CD4-positive, alpha-beta T cell treated with Interferon gamma for 1 hour (primary cell): ENCODE results near the gene LCE1F.

Experiments
- DNase-seq: peaks from one replicate; pipeline ENCODE4 v3.0.0-alpha.2; 2020

LCE1F gene, protein sequence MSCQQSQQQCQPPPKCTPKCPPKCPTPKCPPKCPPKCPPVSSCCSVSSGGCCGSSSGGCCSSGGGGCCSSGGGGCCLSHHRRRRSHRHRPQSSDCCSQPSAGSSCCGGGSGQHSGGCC

DNA sequence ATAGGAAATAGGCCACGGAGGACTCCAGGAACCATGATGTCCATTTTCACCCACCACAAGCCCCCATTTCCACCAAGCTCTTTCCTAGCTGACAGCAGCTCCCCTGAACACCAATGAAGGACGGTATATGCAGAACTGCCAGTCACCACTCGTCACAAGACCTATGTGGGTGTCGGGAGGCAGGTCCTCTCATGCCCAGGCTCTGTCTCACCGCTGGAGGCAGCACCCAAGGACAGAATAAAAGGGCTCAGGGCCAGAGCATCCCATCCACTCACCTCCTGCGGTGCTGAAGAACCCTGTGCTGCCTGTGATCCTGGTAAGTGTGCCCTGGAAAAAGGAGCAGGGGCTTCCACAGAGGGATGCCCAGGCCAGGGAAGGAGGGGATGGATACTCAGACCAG lies at the start of gene LCE1F:
Gene LCE1F (plus strand): TSS at position 266 of the 400 bp plus-strand sequence. CDS start 1,232 bp downstream, outside the sequence.
- no peak for DNase-seq

DNA sequence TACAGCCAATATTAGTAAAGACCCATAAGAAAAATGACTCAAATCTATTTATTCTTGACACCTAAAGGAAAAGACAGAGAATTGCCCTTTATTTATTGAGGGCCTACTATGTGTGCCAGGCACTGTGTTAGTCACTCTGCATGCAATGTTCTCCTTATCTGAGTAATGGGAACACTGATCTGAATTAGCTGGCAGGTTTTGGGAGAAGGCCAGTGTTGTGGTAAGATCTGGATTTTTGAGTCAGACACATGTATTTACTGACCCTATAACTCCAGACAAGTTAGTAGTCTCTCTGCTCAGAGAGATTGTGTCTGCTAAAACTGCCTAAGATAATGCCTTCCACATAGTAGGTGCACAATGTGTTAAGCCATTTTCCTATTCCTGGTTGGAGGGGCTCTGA lies 49.7 kb upstream of the LCE1F start:
- DNase-seq = no peak

DNA sequence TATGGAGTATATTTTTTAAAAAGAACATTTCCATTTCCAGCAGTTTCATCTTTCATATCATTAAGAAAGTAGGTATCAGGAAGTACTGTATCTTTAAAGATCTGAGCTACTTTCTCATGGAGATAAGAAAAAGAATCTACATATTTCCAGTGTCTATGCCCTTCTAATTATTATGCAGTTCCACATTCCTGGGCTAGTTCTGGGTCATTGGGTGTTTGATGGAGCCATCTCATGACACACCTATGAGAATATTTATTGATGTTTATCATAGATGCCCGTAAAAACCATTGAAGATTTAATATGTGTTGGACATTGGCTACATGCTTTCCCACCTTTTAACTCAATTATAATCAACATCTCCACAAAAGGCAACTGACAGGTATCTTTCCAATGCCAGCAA lies 46.0 kb upstream of the LCE1F start:
- no peak for DNase-seq

DNA sequence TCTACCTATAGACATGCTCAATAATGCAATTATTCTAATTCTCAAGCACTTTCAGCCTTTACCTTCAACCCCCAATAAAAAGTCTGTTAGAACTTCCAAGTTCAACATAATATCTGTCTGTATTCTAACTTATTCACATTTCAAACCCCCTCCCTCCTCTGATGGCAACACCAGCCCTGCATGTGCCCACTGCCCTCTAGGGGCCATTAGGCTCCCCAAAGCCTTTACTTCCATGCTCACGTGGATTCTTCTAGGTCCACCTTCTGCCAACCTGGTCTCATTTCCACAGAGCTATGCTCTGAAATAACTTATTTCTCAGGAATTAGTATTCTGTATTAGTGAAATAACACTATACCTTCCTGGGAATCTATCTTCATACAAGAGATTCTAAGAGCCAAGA lies 39.3 kb upstream of the LCE1F start:
- DNase-seq = no peak

DNA sequence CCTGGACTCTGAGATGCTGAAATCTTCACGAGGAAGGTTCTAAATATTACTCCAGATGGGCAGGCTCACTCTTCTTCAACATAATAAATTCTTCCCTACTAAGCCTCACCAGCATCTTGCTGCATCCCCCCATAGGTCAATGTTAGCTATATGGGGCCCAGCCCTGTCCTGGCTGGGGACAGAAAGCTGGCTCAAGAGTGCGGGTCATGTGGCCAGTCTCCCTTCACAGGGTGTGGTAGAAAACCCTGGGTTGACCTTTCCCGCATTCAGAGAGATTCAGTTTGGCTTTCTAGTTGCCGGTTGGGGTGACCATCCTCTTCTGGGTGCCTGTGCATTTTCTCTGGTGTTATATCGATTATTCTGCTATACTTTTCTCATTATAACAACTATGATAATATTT lies 36.9 kb upstream of the LCE1F start:
- no peak for DNase-seq

DNA sequence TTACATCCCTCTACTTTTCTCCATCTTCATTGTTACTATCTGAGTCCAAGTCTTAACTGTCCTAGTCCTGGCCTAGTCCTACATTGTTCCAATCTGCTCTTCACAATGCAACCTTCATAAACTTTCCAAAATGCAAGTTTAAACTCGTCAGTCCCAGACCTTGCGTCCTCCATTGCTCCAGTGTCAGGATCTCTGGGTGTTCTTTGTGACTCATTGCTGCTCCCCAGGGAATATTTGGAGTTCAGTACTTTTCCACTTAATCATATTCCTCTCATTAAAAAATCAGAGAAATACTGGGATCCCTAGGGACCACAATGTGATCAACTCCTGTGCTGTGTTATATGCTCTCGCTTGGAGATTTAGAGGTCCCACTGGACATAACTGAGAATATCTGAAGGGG lies 35.1 kb upstream of the LCE1F start:
- DNase-seq = no peak

DNA sequence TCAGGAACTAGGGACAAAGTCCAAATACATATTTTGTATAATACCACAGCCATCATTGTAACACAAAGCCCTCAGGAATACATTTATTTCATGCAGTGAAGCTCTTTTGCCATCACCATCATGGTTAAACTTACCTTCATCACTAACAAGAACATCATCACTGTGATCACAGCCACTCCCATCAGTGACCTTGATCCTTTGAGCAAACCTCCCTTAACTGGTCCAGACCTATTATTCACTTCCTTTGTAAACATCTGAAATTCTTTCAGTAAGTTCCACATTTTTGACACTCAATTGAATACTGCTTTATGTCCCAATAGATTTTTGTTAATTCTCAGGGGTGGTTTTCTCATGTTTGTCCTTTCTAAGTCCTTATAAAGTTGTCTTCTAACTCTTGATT lies 33.3 kb upstream of the LCE1F start:
- no peak for DNase-seq

DNA sequence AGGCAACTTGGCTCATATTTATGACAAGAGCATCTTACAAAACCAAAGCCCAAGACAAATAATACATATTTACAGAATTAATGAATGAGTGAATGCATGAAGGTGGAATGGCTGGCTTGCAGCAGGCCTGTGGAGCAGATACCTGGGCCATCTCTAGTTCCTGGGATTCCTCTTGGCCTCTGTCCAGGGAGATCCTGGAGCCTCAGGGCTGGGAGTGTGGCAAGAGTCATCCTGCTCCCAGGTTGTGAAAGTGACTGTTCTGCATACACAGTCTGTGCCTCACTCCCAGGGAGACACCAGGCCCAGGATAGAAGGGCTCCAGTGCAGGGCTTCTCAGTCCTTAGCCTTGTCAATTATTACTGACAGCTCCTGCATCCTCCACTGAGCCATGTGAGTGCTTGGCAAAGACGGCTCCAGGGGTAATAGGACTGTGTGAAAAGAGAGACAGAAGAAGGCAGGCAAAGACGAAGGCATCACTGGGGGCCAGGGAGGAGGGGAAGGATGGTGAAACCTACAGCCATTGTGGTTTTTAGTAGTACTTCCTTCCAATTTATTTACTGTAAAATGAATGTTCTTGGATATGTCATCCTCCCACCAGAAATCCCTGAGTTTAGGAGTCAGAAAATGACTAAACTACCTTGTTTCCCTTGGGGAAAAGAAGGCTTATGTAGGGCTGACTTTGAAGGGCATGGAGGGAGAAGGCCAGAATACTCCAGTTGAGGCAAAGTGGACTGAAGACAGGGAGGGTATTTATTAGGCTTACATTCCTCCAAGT lies 31.4 kb upstream of the LCE1F start:
- DNase-seq = no peak

DNA sequence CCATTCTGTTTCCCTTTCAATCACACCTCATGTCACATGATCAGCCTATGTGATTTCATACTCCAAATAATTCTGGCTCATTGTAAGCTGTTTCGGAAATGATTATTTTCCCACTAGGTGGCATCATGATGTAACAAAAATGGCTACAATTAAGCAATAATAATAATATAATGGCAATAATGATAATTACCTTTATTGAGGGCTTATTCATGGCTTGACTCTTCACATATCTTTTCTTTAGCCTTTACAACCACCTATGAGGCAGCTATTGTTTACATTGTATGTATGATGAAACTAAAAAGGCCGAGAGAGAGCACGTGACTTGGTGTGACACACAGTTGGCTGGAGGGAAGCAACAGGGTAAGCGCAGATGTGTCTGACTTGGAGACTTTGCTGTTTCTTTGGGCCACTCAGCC lies 29.6 kb upstream of the LCE1F start:
- no peak for DNase-seq

DNA sequence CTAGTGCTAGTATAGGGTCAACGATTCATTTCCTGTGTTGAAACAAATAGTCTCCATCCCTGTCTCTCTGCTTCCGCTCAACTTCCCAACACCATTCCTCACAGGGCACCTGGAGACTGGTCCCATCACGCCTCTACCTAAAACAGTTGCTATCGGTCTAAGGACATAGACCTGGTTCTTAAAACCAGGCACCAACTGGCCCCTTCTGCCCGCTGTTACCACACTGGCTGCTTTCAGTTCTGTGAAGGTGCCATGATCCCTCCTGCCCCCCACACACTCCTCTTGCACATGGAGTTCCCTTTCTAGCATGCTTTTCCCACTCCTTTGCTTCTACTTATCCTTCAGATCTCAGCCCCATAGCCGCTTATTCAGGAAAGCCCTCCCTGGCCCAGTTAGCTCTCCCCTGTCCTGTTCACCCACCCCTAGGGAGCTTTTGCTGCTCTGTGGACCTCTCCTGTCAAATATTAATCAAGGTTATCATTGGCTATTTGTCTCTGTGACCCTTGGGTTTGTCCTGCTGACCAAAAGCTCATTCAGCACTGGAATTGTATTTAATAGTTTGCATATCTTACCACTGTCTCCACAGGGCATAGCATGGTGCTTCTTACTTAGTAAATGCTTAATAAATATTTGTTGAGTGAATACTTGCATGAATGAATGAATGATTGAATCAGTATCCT lies 29.0 kb upstream of the LCE1F start:
- DNase-seq = no peak

DNA sequence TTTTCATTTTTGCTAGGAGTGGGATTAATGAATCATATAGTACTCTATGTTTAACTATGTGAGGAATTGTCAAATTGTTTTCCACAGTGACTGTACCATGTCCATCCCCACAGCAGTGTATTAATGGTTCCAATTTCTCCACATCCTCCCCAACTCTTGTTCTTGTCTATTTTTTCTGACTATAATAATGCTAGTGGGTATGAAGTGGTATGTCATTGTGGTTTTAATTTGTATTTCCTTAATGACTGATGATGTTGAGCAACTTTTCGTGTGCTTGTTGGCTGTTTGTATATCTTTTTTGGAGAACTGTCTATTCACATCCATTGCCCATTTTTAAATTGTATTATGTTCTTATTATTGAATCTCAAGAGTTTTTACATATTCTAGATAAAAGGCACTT lies 27.1 kb upstream of the LCE1F start:
- no peak for DNase-seq

DNA sequence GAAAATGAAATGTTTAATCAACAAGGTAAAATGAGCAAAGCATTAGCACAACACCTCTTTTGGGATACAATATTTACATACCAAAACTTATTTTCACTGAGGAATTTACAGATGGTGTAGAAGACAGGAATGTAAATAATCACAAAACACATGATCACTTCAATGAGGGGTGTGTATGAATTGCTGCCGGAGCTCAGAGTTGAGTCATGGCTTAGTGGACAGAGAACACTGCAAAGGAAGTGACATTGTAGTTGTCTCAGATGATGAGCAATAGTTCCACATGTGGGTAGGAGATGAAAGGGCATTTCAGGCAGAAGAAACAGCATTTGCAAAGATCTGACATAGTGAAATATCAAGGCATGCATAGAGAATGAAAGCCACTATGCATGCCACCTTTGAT lies 22.7 kb upstream of the LCE1F start:
- no peak for DNase-seq

DNA sequence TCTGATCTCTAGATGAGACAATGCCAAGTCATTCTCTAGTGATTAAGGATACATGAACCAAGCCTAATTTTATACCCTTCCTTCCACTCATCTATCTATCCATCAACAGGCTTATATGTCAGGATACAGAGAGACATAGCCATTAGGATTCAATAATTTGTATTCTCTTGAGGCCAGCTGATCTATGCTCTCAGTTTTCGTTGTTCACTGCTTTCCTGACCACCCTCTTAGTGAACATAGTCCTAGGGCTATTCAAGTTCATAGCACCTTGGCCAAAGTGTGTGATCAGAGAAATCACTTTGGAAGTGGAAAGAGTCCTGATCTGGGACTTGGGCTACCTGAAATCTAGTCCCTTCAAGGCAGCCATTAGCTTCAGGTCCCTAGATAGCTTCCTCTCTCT lies 21.4 kb upstream of the LCE1F start:
- no peak for DNase-seq

DNA sequence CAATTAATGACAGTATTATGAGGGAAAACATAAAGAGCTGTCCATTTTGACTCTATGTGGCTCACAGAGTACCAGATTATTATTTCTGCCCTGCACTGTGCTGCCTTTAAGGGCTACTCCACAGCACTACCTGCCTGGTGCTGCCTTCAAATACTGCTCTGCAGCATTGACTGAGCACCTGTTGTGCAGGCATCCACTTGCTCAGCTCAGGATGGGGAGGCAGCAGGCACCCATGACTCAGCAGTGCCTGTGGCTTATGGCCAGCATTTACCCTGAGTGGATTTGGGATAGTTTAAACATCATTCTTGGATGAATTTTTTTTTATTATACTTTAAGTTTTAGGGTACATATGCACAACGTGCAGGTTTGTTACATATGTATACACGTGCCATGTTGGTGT lies 18.1 kb upstream of the LCE1F start:
- no peak for DNase-seq

DNA sequence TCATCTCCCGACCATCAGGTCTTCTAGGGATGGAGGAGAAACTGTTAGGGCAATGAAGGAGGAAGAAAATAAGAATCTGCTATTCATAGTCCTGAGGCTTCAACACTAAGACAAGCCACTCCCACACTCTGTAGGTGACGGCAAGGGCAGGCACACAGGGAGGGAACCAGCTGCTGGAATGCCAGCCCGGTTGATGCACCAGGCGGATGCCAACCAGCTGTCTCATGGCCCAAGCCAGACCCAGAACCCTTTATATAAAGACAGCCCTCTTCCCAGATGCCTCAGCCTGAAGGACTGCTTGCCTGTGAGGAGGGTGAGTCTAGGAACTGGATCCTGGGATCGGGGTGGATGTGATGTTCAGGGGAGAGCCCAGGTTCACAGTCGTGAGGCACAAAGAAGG lies 17.2 kb upstream of the LCE1F start, which contains the start of gene KPRP:
Gene KPRP (plus strand): TSS at position 279 of the 400 bp plus-strand sequence. CDS start 1,564 bp downstream, outside the sequence.
- no peak for DNase-seq

DNA sequence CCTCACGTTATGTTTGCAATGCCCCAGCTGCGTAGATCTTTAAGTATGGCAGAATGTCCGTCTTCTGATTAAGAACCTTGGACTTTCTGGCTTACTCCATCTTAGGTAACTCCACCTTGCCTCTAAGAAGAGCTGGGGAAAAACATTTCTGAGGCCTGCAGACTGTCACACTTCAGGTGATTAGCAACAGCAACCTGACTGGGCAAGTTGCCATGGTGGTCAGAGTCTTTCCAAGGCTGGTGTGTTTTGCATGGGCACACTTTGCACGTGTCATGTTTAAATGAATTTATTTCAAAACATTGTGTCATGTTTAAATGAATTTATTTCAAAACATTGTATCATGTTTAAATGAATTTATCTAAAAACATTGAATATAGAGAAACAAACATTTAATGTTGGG lies 16.3 kb upstream of the LCE1F start:
- no peak for DNase-seq

DNA sequence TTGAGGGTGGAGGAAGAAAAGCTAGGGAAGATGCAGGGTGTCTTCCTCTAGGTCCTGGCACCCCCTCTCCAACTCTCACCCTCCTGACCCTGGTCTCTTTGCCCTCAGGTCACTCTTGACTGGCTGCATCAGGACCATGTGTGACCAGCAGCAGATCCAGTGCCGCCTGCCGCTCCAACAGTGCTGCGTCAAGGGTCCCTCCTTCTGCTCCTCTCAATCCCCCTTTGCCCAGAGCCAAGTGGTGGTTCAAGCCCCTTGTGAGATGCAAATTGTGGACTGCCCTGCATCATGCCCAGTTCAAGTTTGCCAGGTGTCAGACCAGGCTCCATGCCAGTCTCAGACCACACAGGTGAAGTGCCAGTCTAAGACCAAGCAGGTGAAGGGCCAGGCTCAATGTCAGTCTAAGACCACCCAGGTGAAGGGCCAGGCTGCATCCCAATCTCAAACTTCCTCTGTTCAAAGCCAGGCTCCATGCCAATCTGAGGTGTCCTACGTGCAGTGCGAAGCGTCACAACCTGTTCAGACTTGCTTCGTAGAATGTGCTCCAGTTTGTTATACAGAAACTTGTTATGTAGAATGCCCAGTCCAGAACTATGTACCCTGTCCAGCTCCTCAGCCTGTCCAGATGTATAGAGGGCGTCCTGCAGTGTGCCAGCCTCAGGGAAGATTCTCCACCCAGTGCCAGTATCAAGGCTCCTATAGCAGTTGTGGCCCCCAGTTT lies 15.3 kb upstream of the LCE1F start:
- DNase-seq = no peak

DNA sequence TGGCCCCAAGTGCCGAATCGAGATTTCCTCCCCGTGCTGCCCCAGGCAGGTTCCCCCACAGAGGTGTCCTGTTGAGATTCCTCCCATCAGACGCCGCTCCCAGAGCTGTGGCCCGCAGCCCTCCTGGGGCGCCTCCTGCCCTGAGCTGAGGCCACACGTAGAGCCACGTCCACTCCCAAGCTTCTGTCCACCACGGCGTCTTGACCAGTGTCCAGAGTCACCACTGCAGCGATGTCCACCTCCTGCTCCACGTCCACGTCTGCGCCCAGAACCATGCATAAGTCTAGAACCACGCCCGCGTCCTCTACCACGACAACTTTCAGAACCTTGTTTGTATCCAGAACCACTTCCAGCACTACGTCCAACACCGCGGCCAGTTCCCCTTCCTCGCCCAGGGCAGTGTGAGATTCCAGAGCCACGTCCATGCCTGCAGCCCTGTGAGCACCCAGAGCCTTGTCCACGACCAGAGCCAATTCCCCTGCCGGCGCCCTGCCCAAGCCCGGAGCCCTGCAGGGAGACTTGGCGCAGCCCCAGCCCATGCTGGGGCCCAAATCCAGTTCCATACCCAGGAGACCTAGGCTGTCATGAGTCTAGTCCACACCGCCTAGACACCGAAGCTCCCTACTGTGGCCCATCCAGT lies 14.3 kb upstream of the LCE1F start:
- DNase-seq = no peak

DNA sequence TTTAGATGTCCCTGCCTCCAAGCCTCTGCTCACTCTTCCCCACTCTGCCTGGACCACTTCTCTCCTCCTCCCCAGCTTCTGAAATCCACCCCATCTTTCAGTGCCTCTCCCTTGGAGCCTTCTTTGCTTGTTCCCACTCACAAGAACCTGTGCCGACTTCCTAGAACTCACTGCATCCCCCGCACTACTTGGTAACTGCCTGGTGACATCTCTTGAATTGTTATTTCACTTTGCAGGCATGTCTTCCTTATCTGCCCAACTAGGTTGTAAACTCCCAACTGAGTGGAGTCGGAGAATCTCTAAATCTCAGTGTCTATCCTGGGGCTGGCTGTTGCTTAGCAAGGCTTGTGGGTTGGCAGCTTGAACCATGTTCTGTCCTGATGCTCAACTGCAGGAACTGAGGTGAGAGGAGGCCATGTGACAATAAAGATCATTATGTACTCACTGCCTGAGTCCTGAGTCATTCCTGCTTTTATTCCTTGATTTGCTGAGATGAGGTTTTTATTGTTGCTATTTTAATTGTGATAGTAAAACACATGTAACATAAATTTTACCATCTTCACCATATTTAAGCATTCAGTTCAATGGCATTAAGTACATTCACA lies 13.2 kb upstream of the LCE1F start:
- no peak for DNase-seq

DNA sequence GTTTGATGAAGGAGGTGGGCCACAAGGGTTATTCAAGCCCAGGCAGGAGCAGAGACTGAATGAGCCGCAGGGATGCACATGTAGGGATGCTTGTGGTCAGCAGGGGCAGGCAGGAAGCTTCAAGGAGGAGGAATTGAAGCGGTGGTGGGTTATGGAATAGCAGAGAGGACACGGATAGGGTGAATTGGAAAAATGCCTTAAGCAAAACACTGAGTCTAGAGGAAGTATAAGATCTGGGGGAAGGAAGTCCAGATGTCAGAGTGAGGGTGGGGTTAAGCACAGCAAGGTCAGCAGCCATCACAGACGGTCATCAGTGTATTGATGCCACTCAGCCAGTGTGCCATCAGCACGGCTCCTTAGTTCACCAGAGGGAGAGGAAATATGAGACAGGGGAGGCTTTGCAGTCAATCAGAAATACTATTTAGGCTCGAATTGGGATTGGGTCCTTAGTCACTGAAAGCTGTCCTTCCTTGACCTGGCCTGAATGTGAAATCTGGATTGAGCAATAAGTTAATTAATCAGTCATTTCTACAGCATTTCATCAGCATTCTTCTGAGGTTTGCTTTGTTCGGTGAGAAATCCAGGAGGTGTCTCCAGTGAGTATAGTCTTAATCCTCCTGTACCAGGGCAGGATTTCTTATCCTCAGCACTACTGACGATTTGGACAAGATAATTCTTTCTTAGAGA lies 6.0 kb upstream of the LCE1F start:
- DNase-seq = no peak

DNA sequence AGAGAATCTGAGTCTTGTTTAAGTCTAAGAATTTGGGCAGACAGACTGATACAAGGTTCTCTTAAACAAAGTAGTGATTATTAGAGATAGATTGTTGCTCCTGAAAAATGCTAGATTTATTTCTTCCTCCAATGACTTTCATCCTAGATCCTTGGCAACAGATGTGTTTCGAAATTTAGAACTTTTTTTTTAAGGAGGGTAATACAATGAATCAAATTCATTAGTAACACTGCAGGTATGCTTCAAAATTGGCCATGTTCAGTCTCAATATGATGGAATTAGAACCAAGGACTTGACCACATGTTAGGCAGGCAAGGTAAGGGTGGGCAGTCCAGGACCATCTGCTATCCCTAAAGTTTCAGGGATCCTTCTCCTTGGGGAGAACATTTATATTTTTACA lies 4.5 kb upstream of the LCE1F start:
- no peak for DNase-seq

DNA sequence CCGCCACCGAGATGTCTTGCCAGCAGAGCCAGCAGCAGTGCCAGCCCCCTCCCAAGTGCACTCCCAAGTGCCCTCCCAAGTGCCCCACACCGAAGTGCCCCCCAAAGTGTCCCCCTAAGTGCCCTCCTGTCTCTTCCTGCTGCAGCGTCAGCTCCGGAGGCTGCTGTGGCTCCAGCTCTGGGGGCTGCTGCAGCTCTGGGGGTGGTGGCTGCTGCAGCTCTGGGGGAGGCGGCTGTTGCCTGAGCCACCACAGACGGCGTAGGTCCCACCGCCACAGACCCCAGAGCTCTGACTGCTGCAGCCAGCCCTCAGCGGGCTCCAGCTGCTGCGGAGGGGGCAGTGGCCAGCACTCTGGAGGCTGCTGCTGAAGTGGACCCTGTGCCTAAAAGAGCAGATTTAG lies 1.4 kb downstream of the LCE1F start:
- DNase-seq = no peak
